Stimulated activated CD8-positive, alpha-beta memory T cell treated with anti-CD3 and anti-CD28 coated beads, Interleukin-15, amount 100 ng/mL, for 1 hour (primary cell): Measurements from ENCODE around the gene TTLL13.
"Not testable (repeated sequence)": the region's sequence is repeated elsewhere in the genome, so short reads cannot be mapped to it uniquely, and the experiment has no call there.

ENCODE experiments used
- DNase-seq: peaks from one replicate; pipeline ENCODE4 v3.0.0-alpha.2; 2020; ENCODE audit warnings: low read depth

Gene TTLL13

GRCh38 chr15:90234096-90234988, 15.0 kb upstream of the TTLL13 start, which contains the start of gene GDPGP1:
TSS of gene GDPGP1 (plus strand) at chr15:90234209. CDS start at chr15:90240909, 6,700 bp downstream.
- no peak for DNase-seq

GRCh38 chr15:90239371-90239770, 10.0 kb upstream of the TTLL13 start:
- DNase-seq, result no peak

GRCh38 chr15:90240856-90241255, 8.5 kb upstream of the TTLL13 start:
- no peak for DNase-seq

- no peak for DNase-seq
Measured at GRCh38 chr15:90241343-90242192, 7.8 kb upstream of the TTLL13 start.

- no peak for DNase-seq
Measured at GRCh38 chr15:90243943-90244639, 5.3 kb upstream of the TTLL13 start.

GRCh38 chr15:90248789-90249202, 560 bp upstream of the TTLL13 start:
- DNase-seq, result no peak

GRCh38 chr15:90257776-90258175, 8.4 kb downstream of the TTLL13 start:
- no peak for DNase-seq

- DNase-seq, result no peak
Measured at GRCh38 chr15:90259524-90259923, 10.2 kb downstream of the TTLL13 start.

- not testable (repeated sequence) for DNase-seq
Measured at GRCh38 chr15:90260731-90261130, 11.4 kb downstream of the TTLL13 start.

GRCh38 chr15:90261811-90262210, 12.5 kb downstream of the TTLL13 start:
- no peak for DNase-seq

GRCh38 chr15:90262426-90262825, 13.1 kb downstream of the TTLL13 start:
- DNase-seq, result no peak

GRCh38 chr15:90264671-90265070, 15.3 kb downstream of the TTLL13 start:
- no peak for DNase-seq

GRCh38 chr15:90265271-90266060, 16.1 kb downstream of the TTLL13 start, which contains the start of gene NGRN:
TSS of gene NGRN (plus strand) at chr15:90265672. CDS start at chr15:90265713, 41 bp downstream.
- DNase-seq, result peak; percentile 89

- no peak for DNase-seq
Measured at GRCh38 chr15:90266061-90266431, 16.7 kb downstream of the TTLL13 start.

- no peak for DNase-seq
Measured at GRCh38 chr15:90266485-90266884, 17.1 kb downstream of the TTLL13 start.

- DNase-seq, result no peak
Measured at GRCh38 chr15:90268415-90268814, 19.1 kb downstream of the TTLL13 start.

- no peak for DNase-seq
Measured at GRCh38 chr15:90270502-90271150, 21.3 kb downstream of the TTLL13 start.

- no peak for DNase-seq
Measured at GRCh38 chr15:90271459-90272166, 22.3 kb downstream of the TTLL13 start.

GRCh38 chr15:90278467-90278866, 29.1 kb downstream of the TTLL13 start:
- not testable (repeated sequence) for DNase-seq

- DNase-seq, result not testable (repeated sequence)
Measured at GRCh38 chr15:90280743-90281142, 31.4 kb downstream of the TTLL13 start.
